H1 (cell line): Measurements from ENCODE around the gene CES3.

Experiments used
- CBX5 ChIP-seq: fragments of 300-800, 300-1000 bp; sonication (generic); IDR thresholded peaks from 2 replicates; pipeline ENCODE4 v1.7.1; 2016; ENCODE audit warnings: antibody characterized with exemption, low read length, low read depth
- CTCF ChIP-seq, 3 experiments: IDR thresholded peaks; 1 replicate in 2 of 3; 2 replicates in 1 of 3; pipeline versions ENCODE4 v1.5.1 to v1.6.1; 2011; ENCODE audit warnings: low read length in 3 of 3, mild to moderate bottlenecking in 3 of 3, inconsistent platforms in 2 of 3, low read depth in 1 of 3, moderate library complexity in 1 of 3; ENCODE audit not compliant: insufficient read depth in 1 of 3; ENCODE audit errors: control extremely low read depth in 1 of 3
- EZH2 ChIP-seq: fragments of 200-600 bp; sonication (generic); IDR thresholded peaks from 2 replicates; pipeline ENCODE4 v1.7.1; 2012; ENCODE audit warnings: low read depth, mild to moderate bottlenecking, moderate library complexity, low read length, inconsistent platforms; ENCODE audit not compliant: severe bottlenecking
- HDAC6 ChIP-seq: IDR thresholded peaks from one replicate; pipeline ENCODE4 v1.7.1; 2012; ENCODE audit warnings: low read depth, mild to moderate bottlenecking, inconsistent platforms, low read length, moderate library complexity
- JUND ChIP-seq: IDR thresholded peaks from 2 replicates; pipeline ENCODE4 v1.6.1; 2011; ENCODE audit warnings: mild to moderate bottlenecking, improper control_type of control experiment, low read length
- POLR2AphosphoS5 ChIP-seq: IDR thresholded peaks from 2 replicates; pipeline ENCODE4 v1.6.1; 2011; ENCODE audit warnings: low read depth, low read length
- SP1 ChIP-seq: IDR thresholded peaks from 2 replicates; pipeline ENCODE4 v1.6.1; 2011; ENCODE audit warnings: low read depth, low read length
- TF ChIP-seq, protein P1 (sequence below): IDR thresholded peaks from 2 replicates; pipeline ENCODE4 v1.6.1; 2012; ENCODE audit warnings: low read length, inconsistent platforms

DNA sequence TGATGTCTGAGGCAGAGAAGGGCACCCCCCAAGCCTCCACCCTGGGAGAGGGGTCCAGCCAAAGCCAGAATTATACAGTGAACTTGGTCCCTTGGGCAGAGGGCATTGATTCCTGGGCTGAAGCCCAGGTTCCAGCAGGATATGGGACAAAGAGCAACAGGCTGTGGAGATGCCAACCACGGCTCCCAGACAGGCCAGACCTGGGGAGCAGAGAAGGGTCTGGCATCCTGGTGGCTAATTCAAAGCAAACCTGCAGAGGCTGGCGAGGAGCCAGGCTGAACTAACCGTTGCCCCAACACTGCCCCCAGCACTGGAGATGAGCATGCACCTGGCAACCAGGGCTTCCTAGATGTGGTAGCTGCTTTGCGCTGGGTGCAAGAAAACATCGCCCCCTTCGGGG, 3.0 kb downstream of the CES3 start:
- TF ChIP-seq CTCF (IDR thresholded peaks at IDR 0.05; ENCODE audit: control extremely low read depth in 1 of 3, insufficient read depth in 1 of 3, low read depth in 1 of 3, low read length in 3 of 3) (peak in 1 of 3 experiments; percentile 4; a peak in 1 of 4 replicates), EZH2 (no peak), JUND (no peak), POLR2AphosphoS5 (no peak), CBX5 (no peak), SP1 (no peak), HDAC6 (no peak)
- TF ChIP-seq, protein P1, sequence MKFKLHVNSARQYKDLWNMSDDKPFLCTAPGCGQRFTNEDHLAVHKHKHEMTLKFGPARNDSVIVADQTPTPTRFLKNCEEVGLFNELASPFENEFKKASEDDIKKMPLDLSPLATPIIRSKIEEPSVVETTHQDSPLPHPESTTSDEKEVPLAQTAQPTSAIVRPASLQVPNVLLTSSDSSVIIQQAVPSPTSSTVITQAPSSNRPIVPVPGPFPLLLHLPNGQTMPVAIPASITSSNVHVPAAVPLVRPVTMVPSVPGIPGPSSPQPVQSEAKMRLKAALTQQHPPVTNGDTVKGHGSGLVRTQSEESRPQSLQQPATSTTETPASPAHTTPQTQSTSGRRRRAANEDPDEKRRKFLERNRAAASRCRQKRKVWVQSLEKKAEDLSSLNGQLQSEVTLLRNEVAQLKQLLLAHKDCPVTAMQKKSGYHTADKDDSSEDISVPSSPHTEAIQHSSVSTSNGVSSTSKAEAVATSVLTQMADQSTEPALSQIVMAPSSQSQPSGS: no peak
